GM18868 (cell line): ENCODE results near the gene UBE3D.
"Not testable (repeated sequence)": the region's sequence is repeated elsewhere in the genome, so short reads cannot be mapped to it uniquely, and the experiment has no call there.

Experiments used
- ATAC-seq: cut with Tn5 transposase; IDR thresholded peaks from one replicate; pipeline ENCODE4 v1.9.1; 2021; ENCODE audit warnings: mild to moderate bottlenecking, moderate library complexity; ENCODE audit not compliant: unreplicated experiment

The UBE3D gene

DNA sequence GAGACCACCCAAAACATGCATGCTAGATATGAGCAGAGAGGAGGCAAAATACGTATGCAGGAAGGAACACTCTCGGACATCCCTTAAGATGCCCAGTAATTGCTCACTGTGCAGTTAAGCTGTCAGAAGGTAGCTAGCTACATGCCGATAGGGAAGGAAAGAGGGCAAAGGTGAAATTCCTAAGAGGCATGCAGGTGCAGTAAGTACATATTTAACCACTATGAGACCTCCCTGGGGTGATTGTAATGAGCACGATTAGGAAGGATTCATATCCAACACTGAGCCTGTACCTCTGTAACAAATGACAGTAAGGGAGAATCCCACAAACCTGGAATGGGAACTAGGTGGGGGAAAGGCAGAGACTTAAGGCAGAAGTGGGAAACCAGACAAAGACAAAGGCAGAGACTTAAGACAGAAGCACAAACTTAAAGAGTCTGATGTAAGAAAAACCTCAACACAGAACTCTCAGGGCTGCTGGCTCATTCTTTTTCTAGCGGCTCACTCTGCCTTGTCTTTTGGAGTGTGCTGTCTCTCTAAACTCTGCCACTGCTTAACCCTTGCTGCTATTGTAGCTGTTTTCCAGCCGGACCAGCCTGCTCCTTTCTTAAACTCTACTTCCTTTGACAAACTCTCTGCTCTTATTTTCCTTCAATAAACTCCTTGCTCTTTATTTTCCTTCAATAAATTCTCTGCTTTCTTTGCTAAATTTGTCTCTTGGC, 148.1 kb downstream of the UBE3D start:
- ATAC-seq: no peak

DNA sequence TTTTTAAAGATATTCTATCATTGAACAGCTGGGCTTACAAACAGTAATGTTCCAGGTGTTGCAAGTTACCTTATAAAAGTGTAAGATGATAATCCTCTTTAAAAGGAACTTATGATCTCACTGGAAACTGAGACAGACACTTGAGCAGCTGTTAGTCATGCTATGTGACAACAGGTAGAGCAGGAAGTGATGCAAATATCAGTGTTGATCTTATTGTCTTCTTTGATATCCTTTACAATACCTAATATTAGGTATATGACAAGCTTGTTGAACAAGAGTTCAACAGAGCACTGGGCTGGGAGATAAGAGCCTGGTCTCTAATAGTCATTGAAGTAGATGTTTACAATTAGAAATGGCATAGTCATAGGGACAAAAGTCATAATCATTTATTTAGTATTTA, 150.0 kb downstream of the UBE3D start:
- no peak for ATAC-seq

DNA sequence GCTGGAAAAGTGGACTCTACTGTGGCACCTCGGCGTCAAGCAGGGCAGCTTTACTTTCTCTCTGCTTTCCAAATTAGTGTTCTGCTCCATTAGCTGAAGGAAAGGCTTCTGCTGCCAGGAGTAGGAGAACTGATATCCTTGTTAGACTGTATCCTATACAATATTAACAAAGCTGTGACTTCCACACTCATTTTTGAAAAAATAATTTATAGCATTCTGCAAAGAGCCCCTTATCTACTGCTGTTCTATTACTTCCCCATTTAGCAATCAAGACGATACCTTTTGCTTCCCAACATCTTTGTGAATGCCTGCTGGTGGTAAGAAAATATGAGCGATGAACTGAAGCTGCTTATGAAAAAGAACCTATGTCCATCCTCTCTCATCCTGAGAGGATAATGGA, 151.1 kb downstream of the UBE3D start:
- no peak for ATAC-seq

DNA sequence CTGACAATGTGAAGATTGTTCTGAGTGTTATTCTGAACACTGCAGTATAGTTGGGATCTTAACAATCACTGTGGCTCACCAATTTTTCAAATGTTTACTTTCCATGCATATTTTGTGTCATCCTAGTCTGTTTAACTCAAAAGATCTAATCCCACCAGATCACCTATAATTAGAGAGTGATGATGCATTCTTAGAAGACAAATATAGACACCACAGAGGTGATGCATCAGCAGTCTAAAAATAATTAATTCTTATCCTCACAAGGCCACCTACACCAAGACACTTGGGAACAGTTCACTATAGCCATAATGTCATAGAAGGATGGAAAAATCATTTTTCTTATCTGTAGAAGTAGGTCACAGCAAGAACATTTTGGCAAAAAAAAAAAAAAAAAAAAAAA, 154.8 kb downstream of the UBE3D start:
- no peak for ATAC-seq

- ATAC-seq: no peak
Observed at GRCh38 chr6:82910395-82910794, 155.2 kb downstream of the UBE3D start.

- ATAC-seq: no peak
Observed at GRCh38 chr6:82909551-82909950, 156.1 kb downstream of the UBE3D start.

DNA sequence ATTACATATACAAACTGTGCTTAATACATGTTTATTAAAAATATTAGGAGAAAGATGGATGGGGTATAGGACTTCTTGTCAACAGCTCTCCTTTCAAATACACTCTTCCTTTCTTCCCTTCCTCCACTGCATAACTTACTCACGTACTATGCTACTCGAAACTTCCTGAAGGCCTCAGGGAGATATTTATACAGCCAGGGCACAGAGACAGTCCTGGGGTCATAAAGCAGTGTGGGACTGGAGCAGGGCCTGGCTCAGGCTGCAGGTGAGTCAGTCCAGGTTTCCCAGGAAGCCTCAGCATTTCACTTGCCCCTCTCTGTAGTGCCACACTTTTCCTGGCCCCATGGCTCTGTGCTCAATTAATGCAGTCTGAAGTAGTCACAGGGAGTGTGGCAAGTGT, 157.0 kb downstream of the UBE3D start:
- no peak for ATAC-seq

- no peak for ATAC-seq
Observed at GRCh38 chr6:82906951-82907350, 158.7 kb downstream of the UBE3D start.

- ATAC-seq: no peak
Observed at GRCh38 chr6:82906489-82906888, 159.2 kb downstream of the UBE3D start.

DNA sequence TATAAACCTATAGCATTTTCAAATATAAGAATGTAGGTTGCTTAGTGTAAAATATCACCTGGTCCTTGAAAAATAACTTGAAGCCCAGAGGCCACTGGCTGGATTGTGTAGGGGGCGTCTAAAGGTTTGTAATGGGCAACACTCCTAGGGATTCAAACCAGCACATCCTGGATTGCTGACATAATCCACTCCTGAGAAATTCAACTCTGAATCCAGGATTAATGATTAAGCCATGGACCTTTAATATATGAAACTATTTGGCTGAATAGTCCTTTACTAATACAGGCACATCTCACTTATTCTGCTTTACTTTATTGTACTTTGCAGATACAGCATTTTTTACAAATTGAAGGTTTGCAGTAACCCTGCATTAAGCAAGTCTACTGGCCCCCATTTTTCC, 160.8 kb downstream of the UBE3D start:
- ATAC-seq: no peak

DNA sequence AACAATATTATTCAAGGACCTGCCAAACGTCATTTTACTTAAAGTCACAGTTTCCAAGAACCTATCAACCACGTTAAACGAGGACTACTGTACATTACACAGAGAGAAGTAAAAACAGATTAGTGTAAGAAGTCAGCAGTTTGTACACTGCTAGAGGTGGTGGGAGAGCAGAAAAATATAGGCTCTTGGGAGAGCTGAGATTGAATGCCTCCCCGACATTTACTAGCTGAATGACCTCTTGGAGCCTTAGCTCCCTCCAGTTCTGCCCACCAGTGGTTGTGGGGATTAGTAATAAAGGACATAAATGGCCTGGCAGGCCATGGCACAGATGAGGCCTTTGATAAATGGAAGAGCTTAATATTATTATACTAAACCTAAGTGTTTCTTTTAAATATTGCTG, 161.4 kb downstream of the UBE3D start:
- ATAC-seq: no peak

- ATAC-seq: no peak
Observed at GRCh38 chr6:82902290-82902689, 163.4 kb downstream of the UBE3D start.

DNA sequence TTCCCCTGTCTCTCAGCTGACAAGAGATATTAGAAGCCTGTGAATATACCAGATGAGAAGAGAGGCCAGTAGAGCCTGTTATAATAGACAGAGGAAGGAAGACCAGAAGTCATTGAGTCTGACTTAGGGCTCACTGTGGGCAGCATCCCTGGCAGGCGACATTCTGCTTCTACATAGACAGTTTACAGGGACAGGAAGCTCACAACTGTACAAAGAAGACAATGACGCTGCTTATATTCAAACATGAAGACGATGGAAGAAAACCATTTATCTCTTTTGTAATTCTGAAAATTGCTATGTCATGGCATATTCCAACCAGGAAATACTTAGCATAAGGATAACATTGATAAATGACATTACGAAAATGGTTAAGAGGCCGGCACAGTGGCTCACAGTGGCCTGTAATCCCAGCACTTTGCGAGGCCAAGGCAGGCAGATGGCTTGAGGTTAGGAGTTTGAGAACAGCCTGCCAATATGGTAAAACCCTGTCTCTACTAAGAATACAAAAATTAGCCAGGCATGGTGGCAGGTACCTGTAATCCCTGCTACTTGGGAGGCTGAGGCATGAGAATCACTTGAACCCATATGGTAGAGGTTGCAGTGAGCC, 170.9 kb downstream of the UBE3D start:
- no peak for ATAC-seq

GRCh38 chr6:82893889-82894652, 171.6 kb downstream of the UBE3D start:
- ATAC-seq: no peak

DNA sequence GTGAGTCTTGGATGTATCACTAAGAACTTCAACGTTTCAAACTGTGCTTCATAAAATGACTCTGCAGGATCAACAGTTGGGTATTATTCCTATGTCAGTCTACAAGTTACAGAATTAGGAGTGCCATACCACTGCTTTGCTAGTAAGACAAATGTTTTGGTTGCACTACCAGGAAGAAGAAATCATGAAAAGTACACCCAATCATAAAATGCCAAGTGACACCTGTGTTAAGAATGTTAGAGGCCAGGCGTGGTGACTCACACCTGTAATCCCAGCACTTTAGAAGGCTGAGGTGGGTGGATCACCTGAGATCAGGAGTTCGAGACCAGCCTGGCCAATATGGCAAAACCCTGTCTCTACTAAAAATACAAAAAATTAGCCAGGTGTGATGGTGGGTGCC, 174.1 kb downstream of the UBE3D start:
- ATAC-seq: not testable (repeated sequence)

DNA sequence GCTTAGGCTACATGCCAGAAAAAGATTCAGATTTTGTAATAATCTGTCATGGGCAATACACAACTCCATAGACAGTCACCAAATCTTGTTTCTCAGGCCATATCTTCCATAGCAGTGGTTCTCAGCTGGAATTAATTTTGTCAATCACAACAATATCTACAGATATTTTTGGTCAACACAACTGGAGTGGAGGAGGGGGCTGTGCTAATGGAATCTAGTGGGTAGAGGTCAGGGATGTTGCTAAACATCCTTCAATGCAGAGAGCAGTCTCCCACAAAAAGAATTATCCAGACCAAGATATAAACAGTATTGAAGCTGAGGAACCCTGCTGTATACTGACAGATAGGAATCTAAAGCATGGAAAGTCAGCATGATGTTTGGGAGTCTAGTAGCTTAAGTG, 174.6 kb downstream of the UBE3D start:
- ATAC-seq: no peak

- ATAC-seq: no peak
Observed at GRCh38 chr6:82890240-82890639, 175.4 kb downstream of the UBE3D start.

GRCh38 chr6:82889143-82889542, 176.5 kb downstream of the UBE3D start:
- no peak for ATAC-seq

DNA sequence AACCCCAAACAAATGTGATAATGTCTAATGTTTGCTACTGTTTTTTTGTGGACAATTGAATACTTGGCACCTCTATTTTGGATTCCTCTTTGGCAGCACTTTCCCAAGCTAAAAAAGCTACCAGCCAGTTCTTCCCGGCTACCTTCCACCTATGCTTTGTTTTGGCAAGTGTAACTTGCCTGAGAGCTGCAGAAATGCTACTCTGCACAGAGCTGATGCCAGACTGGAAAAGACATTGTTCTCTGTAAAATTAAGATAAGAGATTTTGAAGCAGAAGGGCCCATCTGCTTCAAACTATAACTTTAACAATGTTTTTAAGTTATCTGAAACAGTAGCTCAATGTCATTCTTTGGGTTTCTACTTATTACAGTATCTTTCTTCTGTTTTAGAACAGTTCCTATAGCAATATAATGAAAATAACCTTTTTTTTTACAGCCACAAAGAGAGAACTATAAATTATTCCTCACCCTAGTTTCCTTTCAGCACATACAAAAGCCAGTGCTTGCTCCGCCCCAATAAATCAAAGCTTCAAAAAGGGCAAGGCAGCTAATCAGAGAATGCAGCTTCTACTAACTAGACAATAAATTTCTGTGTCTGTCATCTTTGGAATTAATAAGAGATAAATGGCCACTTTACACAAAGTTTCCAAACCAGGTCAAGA, 183.1 kb downstream of the UBE3D start:
- no peak for ATAC-seq

DNA sequence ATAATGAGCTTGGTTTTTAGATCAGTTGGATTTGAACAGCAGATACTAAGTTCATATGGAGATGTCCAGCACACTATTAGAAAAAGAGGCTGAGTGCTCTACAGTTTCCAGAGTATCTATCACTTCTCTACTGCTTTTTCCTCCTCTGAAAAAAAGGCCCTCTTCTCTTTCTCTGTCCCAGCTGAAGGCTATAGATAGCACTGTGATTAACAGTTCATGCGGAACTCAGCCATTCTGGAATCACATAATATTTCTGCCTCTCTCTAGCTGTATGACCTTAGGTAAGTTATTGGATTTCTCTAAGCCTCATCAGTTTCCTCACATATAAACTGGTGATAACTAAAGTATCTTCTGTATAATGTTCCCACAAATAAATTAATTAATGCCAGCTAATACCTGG, 184.1 kb downstream of the UBE3D start:
- no peak for ATAC-seq

GRCh38 chr6:82878812-82879211, 186.8 kb downstream of the UBE3D start:
- ATAC-seq: no peak
